IMR-90 (cell line): ENCODE data around the gene NCS1. TPM values are rescaled to one million over a fixed set of nuclear protein-coding genes. Genes with fewer than 3 reads are reported as not detected.

Experiments used
- ATAC-seq: fragments of 200-7000 bp; cut with Tn5 transposase; 2 replicates; pipeline ENCODE4 v1.9.1; 2020; ENCODE audit warnings: low read depth, mild to moderate bottlenecking, moderate library complexity
- BruUV-seq: library from RNA; stranded (reverse); fragments of 400-500 nt; replicated peaks from 2 replicates; lab custom pipeline; 2021; lab: Mats Ljungman, UMichigan
- CTCF ChIA-PET: fragments of 300-600 bp; formaldehyde crosslinking; extraction: SDS; loops from one replicate; lab custom pipeline; 2021; ENCODE audit warnings: antibody characterized with exemption; lab: Yijun Ruan, JAX
- POLR2A ChIA-PET: fragments of 300-600 bp; sonication (Branson Sonifier 250); formaldehyde crosslinking; loops from one replicate; lab custom pipeline; 2022; ENCODE audit warnings: antibody characterized with exemption; ENCODE audit not compliant: unreplicated experiment; lab: Charles Lee
- DNase-seq: peaks from one replicate; pipeline ENCODE4 v3.0.0; 2013
- H2AFZ ChIP-seq: replicated peaks from 2 replicates; pipeline ENCODE3; 2013; ENCODE audit warnings: low read length, mild to moderate bottlenecking; ENCODE audit not compliant: poor library complexity
- H2AK5ac ChIP-seq: 2 replicates; pipeline ENCODE4 v1.6.1; 2013; ENCODE audit warnings: low read depth, low read length, inconsistent platforms
- H2AK9ac ChIP-seq: replicated peaks from 2 replicates; pipeline ENCODE3; 2013; ENCODE audit warnings: mild to moderate bottlenecking, low read depth, low read length, moderate library complexity; ENCODE audit not compliant: poor library complexity
- H2BK120ac ChIP-seq: 2 replicates; pipeline ENCODE4 v1.6.1; 2013; ENCODE audit warnings: low read depth, low read length, inconsistent platforms
- H2BK15ac ChIP-seq: 3 replicates; pipeline ENCODE4 v1.6.1; 2013; ENCODE audit warnings: low read depth, low read length, inconsistent platforms
- H2BK20ac ChIP-seq: 2 replicates; pipeline ENCODE4 v1.6.1; 2013; ENCODE audit warnings: low read depth, mild to moderate bottlenecking, inconsistent platforms, low read length, moderate library complexity
- H2BK5ac ChIP-seq: 2 replicates; pipeline ENCODE4 v1.6.1; 2013; ENCODE audit warnings: mild to moderate bottlenecking, low read depth, low read length, inconsistent platforms; ENCODE audit not compliant: poor library complexity, severe bottlenecking
- H3K14ac ChIP-seq: replicated peaks from 2 replicates; pipeline ENCODE4 v1.6.1; 2013; ENCODE audit warnings: low read depth, low read length, inconsistent platforms
- H3K18ac ChIP-seq: 2 replicates; pipeline ENCODE4 v1.6.1; 2013; ENCODE audit warnings: low read depth, low read length, control low read depth
- H3K23ac ChIP-seq: 2 replicates; pipeline ENCODE4 v1.6.1; 2013; ENCODE audit warnings: low read depth, low read length, inconsistent platforms
- H3K27ac ChIP-seq: 2 replicates; pipeline ENCODE4 v1.5.1; 2013; ENCODE audit warnings: mild to moderate bottlenecking, control low read depth, low read length; ENCODE audit not compliant: insufficient read depth
- H3K27me3 ChIP-seq: 2 replicates; pipeline ENCODE4 v1.6.1; 2013; ENCODE audit warnings: low read length; ENCODE audit not compliant: control insufficient read depth, insufficient read depth
- H3K36me3 ChIP-seq: 2 replicates; pipeline ENCODE4 v1.6.1; 2013; ENCODE audit warnings: low read length, mixed read lengths; ENCODE audit not compliant: control insufficient read depth, insufficient read depth
- H3K4ac ChIP-seq: 2 replicates; pipeline ENCODE4 v1.6.1; 2013; ENCODE audit warnings: low read depth, low read length, inconsistent platforms
- H3K4me1 ChIP-seq: 2 replicates; pipeline ENCODE4 v1.6.1; 2013; ENCODE audit warnings: low read length, mixed read lengths; ENCODE audit not compliant: control insufficient read depth, insufficient read depth
- H3K4me2 ChIP-seq: 2 replicates; pipeline ENCODE4 v1.6.1; 2013; ENCODE audit warnings: low read depth, mild to moderate bottlenecking, control low read depth, low read length, moderate library complexity
- H3K4me3 ChIP-seq: 2 replicates; pipeline ENCODE4 v1.5.1; 2013; ENCODE audit warnings: low read depth, mild to moderate bottlenecking, control low read depth, low read length, moderate library complexity; ENCODE audit not compliant: insufficient read depth
- H3K56ac ChIP-seq: 2 replicates; pipeline ENCODE4 v1.6.1; 2013; ENCODE audit warnings: low read length, inconsistent platforms; ENCODE audit not compliant: insufficient read depth; ENCODE audit errors: extremely low read depth
- H3K79me1 ChIP-seq, 2 experiments: 2 replicates each; pipeline ENCODE4 v1.6.1; 2013; ENCODE audit warnings: low read length in 2 of 2, inconsistent platforms in 1 of 2, low read depth in 1 of 2
- H3K9ac ChIP-seq: 2 replicates; pipeline ENCODE4 v1.6.1; 2013; ENCODE audit warnings: low read depth, low read length, control low read depth
- H3K9me1 ChIP-seq: 2 replicates; pipeline ENCODE4 v1.6.1; 2013; ENCODE audit warnings: low read length, inconsistent platforms; ENCODE audit not compliant: insufficient read depth
- H3K9me3 ChIP-seq: 2 replicates; pipeline ENCODE4 v1.6.1; 2013; ENCODE audit warnings: low read length; ENCODE audit not compliant: control insufficient read depth, insufficient read depth
- H4K20me1 ChIP-seq: 2 replicates; pipeline ENCODE4 v1.6.1; 2013; ENCODE audit warnings: low read length, inconsistent platforms; ENCODE audit not compliant: insufficient read depth
- H4K5ac ChIP-seq: 2 replicates; pipeline ENCODE4 v1.6.1; 2013; ENCODE audit warnings: mild to moderate bottlenecking, low read depth, low read length, control low read depth
- H4K8ac ChIP-seq, 2 experiments: 2 replicates each; pipeline ENCODE4 v1.6.1; 2013; ENCODE audit warnings: low read depth in 2 of 2, low read length in 2 of 2, control low read depth in 1 of 2, inconsistent platforms in 1 of 2
- H4K91ac ChIP-seq: 2 replicates; pipeline ENCODE4 v1.6.1; 2013; ENCODE audit warnings: low read depth, low read length, inconsistent platforms; ENCODE audit not compliant: insufficient read depth
- BHLHE40 ChIP-seq: fragments of 150-350 bp; IDR thresholded peaks from 2 replicates; pipeline ENCODE4 v1.6.1; 2016; ENCODE audit warnings: mild to moderate bottlenecking, low read depth, low read length
- CEBPB ChIP-seq: IDR thresholded peaks from 2 replicates; pipeline ENCODE4 v1.6.1; 2012; ENCODE audit warnings: low read depth, low read length, improper control_type of control experiment
- CHD1 ChIP-seq: IDR thresholded peaks from 2 replicates; pipeline ENCODE4 v1.6.1; 2012; ENCODE audit warnings: low read depth, low read length, improper control_type of control experiment
- ELK1 ChIP-seq: fragments of 150-350 bp; IDR thresholded peaks from 2 replicates; pipeline ENCODE4 v1.6.1; 2016; ENCODE audit warnings: low read depth, mild to moderate bottlenecking, low read length, moderate library complexity, borderline replicate concordance
- MXI1 ChIP-seq: IDR thresholded peaks from 2 replicates; pipeline ENCODE4 v1.6.1; 2012; ENCODE audit warnings: low read depth, mild to moderate bottlenecking, low read length, moderate library complexity, borderline replicate concordance
- NFE2L2 ChIP-seq: fragments of 150-350 bp; IDR thresholded peaks from 2 replicates; pipeline ENCODE4 v1.6.1; 2016; ENCODE audit warnings: low read depth, mild to moderate bottlenecking, low read length
- RAD21 ChIP-seq: IDR thresholded peaks from 2 replicates; pipeline ENCODE4 v1.6.1; 2012; ENCODE audit warnings: low read length, improper control_type of control experiment
- RCOR1 ChIP-seq: IDR thresholded peaks from 2 replicates; pipeline ENCODE4 v1.6.1; 2012; ENCODE audit warnings: mild to moderate bottlenecking, low read length, improper control_type of control experiment; ENCODE audit not compliant: insufficient replicate concordance
- SMC3 ChIP-seq: fragments of 150-350 bp; IDR thresholded peaks from 2 replicates; pipeline ENCODE4 v1.6.1; 2016; ENCODE audit warnings: low read depth, mild to moderate bottlenecking, antibody characterized with exemption, low read length, moderate library complexity
- WGBS, 2 experiments: methylation state at CpG; one replicate each; pipeline versions ENCODE4 v1.1.5 to v1.1.7; 2013; ENCODE audit warnings: missing lambda C conversion rate in 2 of 2; ENCODE audit not compliant: insufficient read length in 1 of 2; ENCODE audit errors: extremely low coverage in 2 of 2; 5-methylcytosine and 5-hydroxymethylcytosine counted together
- dilution Hi-C: fragments of 300-500 bp; cut with HindIII; formaldehyde crosslinking; loops from one replicate; pipeline ENCODE4 v1.14.3; 2018; ENCODE audit warnings: low sequenced_read_pairs; ENCODE audit not compliant: unreplicated experiment
- in situ Hi-C: fragments of 300-500 bp; cut with MboI; formaldehyde crosslinking; loops from 3 replicates; pipeline ENCODE4 v1.14.3; 2019; ENCODE audit warnings: low sequenced_read_pairs, inconsistent platforms, mixed read lengths
- intact Hi-C: fragments of 100-400 bp; cut with micrococcal nuclease; formaldehyde crosslinking; loops from 2 replicates; pipeline ENCODE4 v1.10.0; 2022
- polyA plus RNA-seq, 3 experiments: library from polyadenylated mRNA; depleted of rRNA; stranded (reverse); fragments of >200 nt; gene quantifications; 2 replicates each; pipeline ENCODE4 v1.2.3, GENCODE V29; 2012; ENCODE audit warnings: low replicate concordance in 1 of 3
- total RNA-seq: library from RNA; depleted of rRNA; stranded (reverse); fragments of >200 nt; gene quantifications from 2 replicates; pipeline ENCODE4 v1.2.3, GENCODE V29; 2012

NCS1 gene
- total and polyA plus RNA-seq, 2 of the 4 experiments (the other 2 are of a cell fraction): 41.0 to 60.5 TPM

- H3K14ac ChIP-seq: 0 out of 2 replicates have a peak overlapping the region, but pooled peaks have one; percentile 10
- H3K23ac ChIP-seq: no peak overlapping the region
- in situ Hi-C loops: no loop called here
- no peak overlapping the region for H3K56ac ChIP-seq
- ChIA-PET CTCF (no interaction called here), POLR2A (no interaction called here)
- peaks cover 36 to 97% of the 10 kb centered on the region in 2 experiments; a peak in 3 of 4 replicates for H3K79me1 ChIP-seq
- H3K4me3 ChIP-seq: no peak overlapping the region
- no peak overlapping the region for H3K9ac ChIP-seq
- no peak overlapping the region for H2BK20ac ChIP-seq
- no peak overlapping the region for H3K18ac ChIP-seq
- peak; percentile 4; the same call in 1 of the 2 replicates for ATAC-seq
- H3K9me3 ChIP-seq: no peaks in the 10 kb centered on the region
- no peak overlapping the region for H2BK5ac ChIP-seq
- no peak overlapping the region for H4K5ac ChIP-seq
- peak; percentile 64 for DNase-seq
- no peak overlapping the region for H2BK120ac ChIP-seq
- no peak overlapping the region for H3K27ac ChIP-seq
- no peak overlapping the region for H3K4me2 ChIP-seq
- no peak overlapping the region for H2BK15ac ChIP-seq
- H4K20me1 ChIP-seq: peaks cover 96% of the 10 kb centered on the region
- no peak overlapping the region for H2AFZ ChIP-seq
- dilution Hi-C loops: no loop called here
- WGBS, 2 experiments: 30% methylated on average over 2 of the region's 5 CpGs; no CpG with 5 or more reads in 1 of the 2 experiments
- BruUV-seq: no TSS peak
- H4K91ac ChIP-seq: no peak overlapping the region
- peaks cover 31% of the 10 kb centered on the region for H3K9me1 ChIP-seq
- peak overlapping the region; percentile 33; the same call in 1 of the 2 replicates for H2AK5ac ChIP-seq
- H3K36me3 ChIP-seq: no peaks in the 10 kb centered on the region; the same call in 1 of the 2 replicates
- intact Hi-C loops: no loop called here
- no peak for TF ChIP-seq NFE2L2
- no peak for TF ChIP-seq CEBPB
- TF ChIP-seq RCOR1: no peak
- TF ChIP-seq MXI1: no peak
- no peak for TF ChIP-seq CHD1
- TF ChIP-seq RAD21: no peak
- TF ChIP-seq SMC3: no peak
- TF ChIP-seq ELK1: no peak
- no peak for TF ChIP-seq BHLHE40
- H2AK9ac ChIP-seq: no peak overlapping the region
- H3K27me3 ChIP-seq: no peaks in the 10 kb centered on the region
- no peak overlapping the region for H4K8ac ChIP-seq
- peaks cover 40% of the 10 kb centered on the region for H3K4me1 ChIP-seq
- no peak overlapping the region; the same call in 1 of the 2 replicates for H3K4ac ChIP-seq
These were observed 24.4 kb downstream of the NCS1 start for GRCh38 chr9:130196643-130197042.
